Measurements from ENCODE around the gene AK9.

AK9 gene

GRCh38 chr6:109503327-109504224 is 187.4 kb downstream of the AK9 start:
- no peak for ATAC-seq
- TF ChIP-seq ARNTL (CRISPR knock-in tag; IDR thresholded peaks at IDR 0.05; ENCODE audit: borderline replicate concordance, low read depth) (no peak), ZNF565 (CRISPR knock-in tag; conservative IDR thresholded peaks at IDR 0.05; ENCODE audit: low read depth) (no peak), TSHZ2 (CRISPR knock-in tag; IDR thresholded peaks at IDR 0.05) (no peak)

- no peak for ATAC-seq
- no peak for TF ChIP-seq ZNF565 (CRISPR knock-in tag; conservative IDR thresholded peaks at IDR 0.05; ENCODE audit: low read depth)
- TF ChIP-seq ESRRG (CRISPR knock-in tag; IDR thresholded peaks at IDR 0.05): no peak
- no peak for TF ChIP-seq TSHZ2 (CRISPR knock-in tag; IDR thresholded peaks at IDR 0.05)
- TF ChIP-seq RARB (CRISPR knock-in tag; IDR thresholded peaks at IDR 0.05): no peak
- TF ChIP-seq BACH2 (CRISPR knock-in tag; IDR thresholded peaks at IDR 0.05; ENCODE audit: borderline replicate concordance): no peak
- TF ChIP-seq CSRNP3 (CRISPR knock-in tag; IDR thresholded peaks at IDR 0.05): no peak
- TF ChIP-seq ZC3H10 (CRISPR knock-in tag; IDR thresholded peaks at IDR 0.05): no peak
- no peak for TF ChIP-seq ARNTL (CRISPR knock-in tag; IDR thresholded peaks at IDR 0.05; ENCODE audit: borderline replicate concordance, low read depth)
- no peak for TF ChIP-seq CREB5 (CRISPR knock-in tag; IDR thresholded peaks at IDR 0.05; ENCODE audit: low read depth)
- TF ChIP-seq SNAI2 (CRISPR knock-in tag; IDR thresholded peaks at IDR 0.05): no peak
- TF ChIP-seq OSR1 (CRISPR knock-in tag; IDR thresholded peaks at IDR 0.05): no peak
- TF ChIP-seq PPARA (CRISPR knock-in tag; IDR thresholded peaks at IDR 0.05; ENCODE audit: borderline replicate concordance): no peak
- TF ChIP-seq ZFP3 (CRISPR knock-in tag; IDR thresholded peaks at IDR 0.05): no peak
- TF ChIP-seq ZNF70 (CRISPR knock-in tag; IDR thresholded peaks at IDR 0.05): no peak
- TF ChIP-seq POU6F1 (CRISPR knock-in tag; IDR thresholded peaks at IDR 0.05; ENCODE audit: borderline replicate concordance, low read depth): no peak
Measured at GRCh38 chr6:109498936-109499335, 192.1 kb downstream of the AK9 start.

- TF ChIP-seq TOX (CRISPR knock-in tag; IDR thresholded peaks at IDR 0.05; ENCODE audit: borderline replicate concordance): no peak
- no peak for TF ChIP-seq GLIS3 (CRISPR knock-in tag; IDR thresholded peaks at IDR 0.05)
- no peak for TF ChIP-seq ZNF8 (CRISPR knock-in tag; IDR thresholded peaks at IDR 0.05)
- no peak for TF ChIP-seq ISL1 (CRISPR knock-in tag; IDR thresholded peaks at IDR 0.05)
- TF ChIP-seq ZC3H10 (CRISPR knock-in tag; IDR thresholded peaks at IDR 0.05): no peak
- TF ChIP-seq CSRNP3 (CRISPR knock-in tag; IDR thresholded peaks at IDR 0.05): no peak
- no peak for TF ChIP-seq BACH2 (CRISPR knock-in tag; IDR thresholded peaks at IDR 0.05; ENCODE audit: borderline replicate concordance)
- no peak for TF ChIP-seq POU6F1 (CRISPR knock-in tag; IDR thresholded peaks at IDR 0.05; ENCODE audit: borderline replicate concordance, low read depth)
- no peak for ATAC-seq
Measured at GRCh38 chr6:109498052-109498451, 192.9 kb downstream of the AK9 start.

Data from SK-N-SH treated with all-trans-retinoic acid at 6 μM for 48 hours (cell line).